GM18502 (cell line): ENCODE results near the gene C20orf204.
"Not testable (repeated sequence)": the region's sequence is repeated elsewhere in the genome, so short reads cannot be mapped to it uniquely, and the experiment has no call there.

Source experiments
- ATAC-seq: cut with Tn5 transposase; IDR thresholded peaks from one replicate; pipeline ENCODE4 v1.9.1; 2021; ENCODE audit warnings: mild to moderate bottlenecking; ENCODE audit not compliant: unreplicated experiment, poor library complexity

C20orf204 gene

DNA sequence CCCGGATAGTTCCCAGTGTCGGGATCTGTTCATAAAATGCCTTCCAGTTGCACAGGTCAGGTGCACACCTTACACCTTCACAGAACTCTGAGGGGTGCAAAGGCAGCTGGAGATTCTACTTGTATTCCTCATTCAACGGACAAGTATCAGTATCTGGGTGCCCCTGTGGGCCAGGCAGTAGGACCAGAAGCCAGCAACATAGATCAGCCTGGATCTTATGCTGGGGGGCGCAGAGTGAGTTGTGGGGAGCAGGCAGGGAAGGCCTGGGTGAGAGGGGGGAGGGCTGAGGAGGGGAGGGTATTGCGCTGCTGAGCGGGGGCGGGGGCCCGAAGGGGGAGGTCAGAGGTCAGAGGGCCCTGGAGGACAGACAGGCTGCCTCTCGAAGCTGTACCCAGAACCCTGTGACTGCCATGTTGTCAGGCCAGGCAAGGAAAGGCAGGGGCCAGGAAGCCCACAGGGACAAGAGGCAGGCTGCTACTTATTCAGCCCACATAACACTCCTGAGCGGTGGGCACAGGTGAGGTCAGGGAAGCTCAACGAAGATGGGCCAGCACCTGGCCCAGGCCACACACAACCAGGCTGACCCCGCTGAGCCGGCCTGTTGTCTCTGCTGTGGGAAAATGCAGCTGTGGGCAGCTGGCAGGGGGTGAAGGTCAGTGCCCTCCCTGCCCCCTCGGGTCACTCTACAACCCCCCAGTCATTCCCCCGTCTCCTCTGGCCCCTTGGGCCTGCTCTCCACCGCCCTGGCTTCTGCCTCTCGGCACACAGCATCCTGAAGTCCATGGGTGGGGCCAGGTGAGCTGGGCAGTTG lies 45.0 kb downstream of the C20orf204 start:
- no peak for ATAC-seq

DNA sequence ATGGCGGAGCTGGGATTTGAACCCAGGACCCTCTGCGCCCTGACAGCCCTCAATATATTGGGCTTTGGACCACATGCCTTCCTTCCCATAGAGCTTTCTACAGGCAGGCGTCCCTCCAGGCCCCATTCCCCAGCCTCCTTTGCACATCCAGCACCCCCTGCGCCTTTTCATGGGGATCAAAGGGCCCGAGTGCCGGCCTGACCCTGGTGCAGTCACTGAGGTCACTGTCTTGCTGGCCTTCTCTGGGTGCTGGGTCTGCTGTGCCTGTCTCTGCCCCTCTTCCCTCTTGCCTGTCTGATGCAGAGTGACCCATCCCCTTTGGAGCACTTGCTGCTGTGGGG lies 45.6 kb downstream of the C20orf204 start:
- ATAC-seq = no peak

DNA sequence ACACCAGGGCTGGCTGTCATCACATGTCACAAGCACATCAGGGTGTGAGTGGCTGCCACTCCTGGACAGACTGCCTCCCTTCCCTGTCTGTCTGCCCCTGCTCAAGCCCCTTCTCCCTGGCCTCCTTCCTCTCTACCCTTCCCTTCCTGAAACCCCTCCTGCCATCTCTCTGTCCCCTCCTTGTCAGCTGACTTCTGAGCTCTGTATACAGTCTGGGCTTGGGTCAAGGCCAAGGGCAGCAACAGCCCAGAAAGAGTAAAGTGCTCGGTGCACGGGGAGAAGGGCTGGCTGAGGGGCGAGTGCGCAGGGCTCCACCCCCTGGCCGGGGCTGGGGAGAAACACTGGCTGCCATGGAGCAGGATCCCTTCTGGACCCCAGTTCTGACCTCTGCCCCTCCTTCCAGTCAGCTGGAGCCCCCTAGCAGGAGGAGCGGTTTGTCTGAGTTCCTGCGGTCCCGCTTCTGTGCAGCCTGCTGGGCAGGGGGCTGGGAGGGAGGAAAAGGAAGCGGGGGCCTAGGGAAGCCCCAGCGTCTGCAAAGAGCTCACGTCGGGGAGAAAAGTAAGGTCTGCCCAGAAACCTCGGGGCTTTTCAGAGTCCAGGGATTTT lies 46.2 kb downstream of the C20orf204 start:
- no peak for ATAC-seq

DNA sequence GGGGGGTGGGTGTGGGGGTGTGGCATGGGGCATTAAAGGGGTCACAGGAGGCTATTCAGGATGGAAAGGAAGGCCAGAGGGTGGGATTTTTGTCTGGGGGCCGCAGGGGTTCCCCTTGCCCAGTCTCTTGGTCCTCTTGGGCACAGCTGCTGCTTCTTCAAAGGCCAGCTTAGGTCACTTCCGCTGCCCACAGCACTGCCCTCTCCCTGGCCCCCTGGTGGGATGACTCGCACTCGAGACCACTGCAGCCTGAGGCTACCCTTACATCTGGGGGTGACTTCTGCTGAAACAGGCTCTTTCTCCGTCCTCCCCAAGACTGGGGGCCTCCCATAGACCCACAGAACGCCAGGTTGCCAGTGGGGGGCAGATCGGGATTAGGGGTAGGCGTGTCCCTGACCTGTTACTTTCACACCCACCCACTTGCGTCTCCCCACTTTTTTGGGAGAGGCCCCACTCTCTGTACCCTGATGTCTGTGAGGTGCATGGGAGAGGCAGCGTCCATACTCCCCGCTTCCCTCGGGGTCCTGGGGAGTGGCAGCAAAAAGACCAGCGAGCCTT lies 46.9 kb downstream of the C20orf204 start:
- no peak for ATAC-seq

DNA sequence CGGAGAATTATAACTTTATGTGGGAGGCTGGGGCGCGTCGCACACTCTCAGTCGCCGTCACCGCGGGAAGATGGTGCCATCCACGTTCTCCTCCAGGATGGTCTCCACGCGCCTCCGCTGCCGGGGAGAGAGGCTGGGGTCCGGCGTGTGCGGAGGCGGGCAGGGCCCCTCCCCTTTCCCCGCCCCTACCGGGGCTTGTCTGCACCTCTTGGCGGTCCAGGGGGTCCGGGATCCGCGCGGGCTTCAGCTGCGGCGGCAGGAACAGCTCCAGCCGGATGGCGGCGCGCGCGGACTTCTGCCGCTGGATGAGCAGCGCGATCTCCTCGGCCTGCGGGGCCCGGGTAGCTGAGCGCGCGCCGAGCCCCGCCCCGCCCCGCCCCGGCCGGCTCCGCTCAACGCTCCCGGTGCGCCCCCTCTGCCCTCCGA lies 47.4 kb downstream of the C20orf204 start:
- ATAC-seq = no peak

DNA sequence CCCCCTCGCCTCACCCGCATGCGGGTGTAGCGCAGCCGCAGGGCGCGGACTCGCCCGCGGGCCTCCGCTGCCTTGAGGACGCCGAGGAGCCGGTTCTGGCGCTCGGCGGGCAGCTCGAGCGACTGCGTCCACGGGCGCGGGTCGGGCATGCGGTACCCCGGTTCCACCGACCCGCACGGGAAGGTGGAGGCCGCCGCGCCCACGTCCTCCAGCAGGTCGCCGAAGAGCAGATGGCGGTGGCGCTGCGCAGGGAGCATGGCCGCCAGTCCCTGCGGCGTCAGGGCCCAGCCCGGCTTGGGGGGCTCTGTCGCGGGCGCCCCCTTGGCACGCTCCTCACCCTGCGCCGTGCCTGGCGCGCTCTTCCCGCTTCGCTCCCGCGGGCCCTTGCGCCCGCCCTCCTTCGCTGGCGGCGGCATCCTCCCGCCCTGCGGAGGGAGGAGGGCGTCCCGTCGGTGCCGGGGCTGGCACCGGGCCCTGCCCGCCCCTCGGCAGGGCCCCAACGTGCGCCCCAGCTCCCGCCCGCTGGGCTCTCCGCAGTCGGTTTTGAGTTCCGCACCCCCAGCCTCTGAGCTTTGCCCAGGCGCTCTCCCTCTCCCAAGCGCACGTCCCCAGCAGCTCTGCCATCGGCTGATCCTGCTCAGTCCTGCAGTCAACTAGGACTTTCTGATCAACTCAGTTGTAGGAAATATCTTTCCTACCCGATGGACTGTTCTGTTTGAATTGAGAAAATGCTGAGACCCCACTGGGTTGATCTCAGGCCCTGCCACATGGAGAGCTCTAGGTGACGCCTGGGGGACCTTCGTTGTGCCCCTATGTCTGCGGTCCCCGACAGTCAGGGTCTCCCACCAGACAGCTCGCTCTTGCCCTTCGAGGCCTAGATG lies 48.1 kb downstream of the C20orf204 start, which contains the start of gene LKAAEAR1:
Gene LKAAEAR1 (minus strand): TSS at position 595 of the 881 bp plus-strand sequence. CDS start 179 bp downstream, at position 416.
- ATAC-seq = no peak

DNA sequence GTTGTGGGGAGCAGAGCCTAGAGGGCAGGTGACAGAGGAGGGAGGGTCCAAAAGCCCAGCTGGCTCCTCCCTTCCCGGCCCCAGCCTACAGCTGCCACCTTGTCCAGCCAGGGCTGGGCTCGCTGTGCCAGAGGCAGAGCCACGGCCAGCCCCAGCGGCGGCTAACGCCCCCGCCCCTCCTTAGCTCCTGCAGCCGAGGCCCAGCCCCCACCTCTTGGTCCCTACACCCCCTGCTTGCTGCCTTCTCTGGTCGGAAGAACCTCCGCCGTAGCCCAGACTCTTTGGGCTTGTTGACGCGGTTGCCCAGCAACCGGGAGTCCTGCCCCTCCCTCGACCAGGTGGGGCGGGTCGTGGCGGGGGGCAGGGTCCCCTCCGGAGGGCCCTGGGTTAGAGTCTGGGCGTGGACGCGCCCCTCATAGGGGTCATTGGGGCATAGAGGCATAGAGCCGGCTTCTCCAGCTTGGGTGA lies 48.7 kb downstream of the C20orf204 start:
- no peak for ATAC-seq

DNA sequence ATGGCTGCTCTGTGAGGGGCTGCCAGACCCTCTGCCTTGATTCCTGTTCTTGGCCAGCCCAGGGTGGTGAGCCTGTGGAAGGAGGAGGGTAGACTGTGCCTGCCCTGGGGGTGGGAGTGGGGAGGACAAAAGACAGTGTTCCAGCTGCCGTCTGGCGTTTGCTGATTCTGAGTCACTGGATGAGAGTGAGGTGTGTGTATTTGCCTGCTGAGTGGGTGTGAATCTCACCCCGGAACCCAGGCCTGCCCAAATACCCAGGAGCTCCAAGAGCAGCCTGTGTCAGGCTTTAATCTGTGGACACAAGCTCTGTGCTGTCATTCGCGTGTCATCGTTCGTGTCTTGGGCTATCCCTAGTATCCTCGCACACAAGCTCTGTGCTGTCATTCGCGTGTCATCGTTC lies 50.8 kb downstream of the C20orf204 start:
- ATAC-seq = no peak

DNA sequence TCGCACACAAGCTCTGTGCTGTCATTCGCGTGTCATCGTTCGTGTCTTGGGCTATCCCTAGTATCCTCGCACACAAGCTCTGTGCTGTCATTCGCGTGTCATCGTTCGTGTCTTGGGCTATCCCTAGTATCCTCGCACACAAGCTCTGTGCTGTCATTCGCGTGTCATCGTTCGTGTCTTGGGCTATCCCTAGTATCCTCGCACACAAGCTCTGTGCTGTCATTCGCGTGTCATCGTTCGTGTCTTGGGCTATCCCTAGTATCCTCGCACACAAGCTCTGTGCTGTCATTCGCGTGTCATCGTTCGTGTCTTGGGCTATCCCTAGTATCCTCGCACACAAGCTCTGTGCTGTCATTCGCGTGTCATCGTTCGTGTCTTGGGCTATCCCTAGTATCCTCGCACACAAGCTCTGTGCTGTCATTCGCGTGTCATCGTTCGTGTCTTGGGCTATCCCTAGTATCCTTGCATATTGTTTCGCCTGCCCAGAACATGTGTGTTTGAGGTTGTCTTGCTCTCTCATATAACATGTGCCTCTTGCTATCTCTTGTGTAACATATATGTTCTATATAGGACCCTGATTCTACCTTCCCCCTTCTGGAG lies 51.3 kb downstream of the C20orf204 start:
- ATAC-seq = not testable (repeated sequence)

DNA sequence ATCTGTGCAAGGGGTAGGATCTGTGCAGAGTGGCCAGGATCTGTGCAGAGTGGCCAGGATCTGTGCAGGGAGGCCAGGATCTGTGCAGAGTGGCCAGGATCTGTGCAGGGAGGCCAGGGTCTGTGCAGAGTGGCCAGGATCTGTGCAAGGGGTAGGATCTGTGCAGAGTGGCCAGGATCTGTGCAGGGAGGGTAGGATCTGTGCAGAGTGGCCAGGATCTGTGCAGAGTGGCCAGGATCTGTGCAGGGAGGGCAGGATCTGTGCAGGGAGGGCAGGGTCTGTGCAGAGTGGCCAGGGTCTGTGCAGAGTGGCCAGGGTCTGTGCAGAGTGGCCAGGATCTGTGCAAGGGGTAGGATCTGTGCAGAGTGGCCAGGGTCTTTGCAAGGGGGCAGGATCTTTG lies 52.6 kb downstream of the C20orf204 start:
- ATAC-seq = not testable (repeated sequence)
